ENCODE results near the gene KCNQ5.
A peak's percentile ranks its signal among the peaks of the same experiment; 100 is the strongest.

KCNQ5 gene

GRCh38 chr6:72636786-72637185 is 14.9 kb downstream of the KCNQ5 start:
- H3K4me3 ChIP-seq (ENCODE audit: low read depth, low read length), result no peak overlapping the region
- in situ Hi-C loops (cut with HindIII; ENCODE audit: low sequenced_read_pairs), result no loop called here
- no peak for DNase-seq (ENCODE audit: low read depth)
- TF ChIP-seq CTCF (IDR thresholded peaks at IDR 0.05; ENCODE audit: low read depth, low read length, missing control alignments), result no peak

- TF ChIP-seq CTCF (IDR thresholded peaks at IDR 0.05; ENCODE audit: low read depth, low read length, missing control alignments), result no peak
- H3K4me3 ChIP-seq (ENCODE audit: low read depth, low read length), result no peak overlapping the region
- no peak for DNase-seq (ENCODE audit: low read depth)
- in situ Hi-C loops (cut with HindIII; ENCODE audit: low sequenced_read_pairs), result no loop called here
These were observed 18.2 kb downstream of the KCNQ5 start for GRCh38 chr6:72639920-72640614.

- in situ Hi-C loops (cut with HindIII; ENCODE audit: low sequenced_read_pairs), result no loop called here
- DNase-seq (ENCODE audit: low read depth), result no peak
- H3K4me3 ChIP-seq (ENCODE audit: low read depth, low read length), result no peak overlapping the region
- no peak for TF ChIP-seq CTCF (IDR thresholded peaks at IDR 0.05; ENCODE audit: low read depth, low read length, missing control alignments)
These were observed 18.7 kb downstream of the KCNQ5 start for GRCh38 chr6:72640615-72640930.

- TF ChIP-seq CTCF (IDR thresholded peaks at IDR 0.05; ENCODE audit: low read depth, low read length, missing control alignments), result no peak
- DNase-seq (ENCODE audit: low read depth), result no peak
- in situ Hi-C loops (cut with HindIII; ENCODE audit: low sequenced_read_pairs), result no loop called here
- H3K4me3 ChIP-seq (ENCODE audit: low read depth, low read length), result no peak overlapping the region
These were observed 20.6 kb downstream of the KCNQ5 start for GRCh38 chr6:72642435-72642834.

GRCh38 chr6:72643214-72643613 is 21.4 kb downstream of the KCNQ5 start:
- in situ Hi-C loops (cut with HindIII; ENCODE audit: low sequenced_read_pairs), result no loop called here
- no peak overlapping the region for H3K4me3 ChIP-seq (ENCODE audit: low read depth, low read length)
- peak; percentile 41 for DNase-seq (ENCODE audit: low read depth)
- peak; percentile 37 for TF ChIP-seq CTCF (IDR thresholded peaks at IDR 0.05; ENCODE audit: low read depth, low read length, missing control alignments)

- in situ Hi-C loops (cut with HindIII; ENCODE audit: low sequenced_read_pairs), result no loop called here
- no peak for TF ChIP-seq CTCF (IDR thresholded peaks at IDR 0.05; ENCODE audit: low read depth, low read length, missing control alignments)
- no peak for DNase-seq (ENCODE audit: low read depth)
- H3K4me3 ChIP-seq (ENCODE audit: low read depth, low read length), result no peak overlapping the region
These were observed 25.0 kb downstream of the KCNQ5 start for GRCh38 chr6:72646604-72647485.

Measured in astrocyte of the cerebellum (primary cell).